Measurements from ENCODE around the gene ERC1.

The ERC1 gene

DNA sequence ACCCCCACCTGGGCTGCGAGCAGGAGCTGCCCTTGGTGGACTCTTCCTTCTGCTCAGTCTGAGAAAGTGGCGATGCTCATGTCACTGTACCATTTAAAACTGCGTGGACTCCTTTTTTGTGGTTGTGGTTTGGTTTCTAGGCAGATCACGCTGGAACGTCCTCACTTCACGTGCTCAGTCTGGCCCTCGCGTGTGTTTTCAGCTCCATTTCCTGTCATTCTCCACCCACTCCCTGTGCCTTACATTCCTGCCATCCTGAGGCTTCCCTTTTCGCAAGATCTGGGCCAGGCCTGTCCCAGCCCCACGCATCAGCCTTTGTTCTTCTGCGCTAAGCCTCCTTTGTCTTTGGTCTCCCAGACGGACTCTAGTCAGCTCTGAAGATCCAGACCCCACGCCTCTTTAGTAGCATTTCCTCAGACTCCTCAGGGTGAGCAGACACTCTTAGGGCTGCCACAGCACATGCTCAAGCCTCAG is 497.9 kb downstream of the ERC1 start:
- H3K36me3 ChIP-seq (ENCODE audit: insufficient read depth, low read length) = no peaks in the 10 kb centered on the region; the same call in 1 of the 2 replicates
- TF ChIP-seq EZH2 (IDR thresholded peaks at IDR 0.05) = no peak
- no peak for TF ChIP-seq POLR2AphosphoS5 (IDR thresholded peaks at IDR 0.05; ENCODE audit: borderline replicate concordance, low read depth, low read length)
- TF ChIP-seq FOXP2 (optimal IDR thresholded peaks at IDR 0.05; ENCODE audit: control extremely low read depth, extremely low read length, insufficient read depth) = no peak
- DNase-seq (ENCODE audit: low read depth, low spot score) = no peak
- H3K27ac ChIP-seq = peak overlapping the region; percentile 43
- no peak overlapping the region for H3K4me3 ChIP-seq
- H3K9ac ChIP-seq (ENCODE audit: insufficient read length) = no peak overlapping the region
- no peaks in the 10 kb centered on the region for H3K9me3 ChIP-seq (ENCODE audit: low read depth, low read length)

DNA sequence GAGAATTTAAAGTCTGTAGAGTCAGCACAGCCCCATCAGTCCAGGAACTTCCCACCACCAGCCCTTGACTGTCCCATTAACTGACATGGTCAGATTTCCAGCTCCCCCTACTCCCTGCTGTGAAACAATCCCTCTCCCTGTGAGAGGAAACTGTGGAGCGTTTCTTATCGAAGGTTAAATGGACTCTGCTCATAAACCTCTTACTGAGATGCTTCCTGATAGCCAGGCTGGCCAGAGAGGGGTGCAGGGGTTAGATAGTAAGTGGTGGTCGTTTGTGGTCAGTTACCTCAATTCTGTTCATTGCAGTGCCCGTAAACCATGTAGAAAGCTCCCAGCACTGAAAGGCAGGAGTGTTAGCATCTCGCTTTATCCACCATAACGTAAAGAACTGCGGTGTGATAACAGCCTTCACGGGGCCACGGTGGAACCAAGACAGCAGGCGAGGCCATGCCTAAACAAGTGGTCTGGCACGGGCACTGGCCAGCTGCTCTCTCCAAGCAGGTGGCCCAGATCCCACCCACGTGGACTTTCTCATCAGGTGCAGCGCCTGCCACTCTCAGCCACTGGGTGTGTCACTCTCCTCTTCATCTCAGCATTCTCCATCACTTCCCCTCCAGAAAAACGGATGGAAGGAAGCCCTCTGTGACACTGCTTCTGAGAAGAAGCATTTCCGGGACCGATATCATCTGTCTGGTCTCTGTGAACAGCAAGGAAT is 501.1 kb downstream of the ERC1 start:
- DNase-seq (ENCODE audit: low read depth, low spot score) = no peak
- Histone ChIP-seq H3K27ac (no peak overlapping the region), H3K9me3 (ENCODE audit: low read depth, low read length) (no peaks in the 10 kb centered on the region), H3K9ac (ENCODE audit: insufficient read length) (no peak overlapping the region), H3K4me3 (no peak overlapping the region), H3K36me3 (ENCODE audit: insufficient read depth, low read length) (no peaks in the 10 kb centered on the region; the same call in 1 of the 2 replicates)
- TF ChIP-seq POLR2AphosphoS5 (IDR thresholded peaks at IDR 0.05; ENCODE audit: borderline replicate concordance, low read depth, low read length) = no peak
- TF ChIP-seq FOXP2 (optimal IDR thresholded peaks at IDR 0.05; ENCODE audit: control extremely low read depth, extremely low read length, insufficient read depth) = no peak
- TF ChIP-seq EZH2 (IDR thresholded peaks at IDR 0.05) = no peak

DNA sequence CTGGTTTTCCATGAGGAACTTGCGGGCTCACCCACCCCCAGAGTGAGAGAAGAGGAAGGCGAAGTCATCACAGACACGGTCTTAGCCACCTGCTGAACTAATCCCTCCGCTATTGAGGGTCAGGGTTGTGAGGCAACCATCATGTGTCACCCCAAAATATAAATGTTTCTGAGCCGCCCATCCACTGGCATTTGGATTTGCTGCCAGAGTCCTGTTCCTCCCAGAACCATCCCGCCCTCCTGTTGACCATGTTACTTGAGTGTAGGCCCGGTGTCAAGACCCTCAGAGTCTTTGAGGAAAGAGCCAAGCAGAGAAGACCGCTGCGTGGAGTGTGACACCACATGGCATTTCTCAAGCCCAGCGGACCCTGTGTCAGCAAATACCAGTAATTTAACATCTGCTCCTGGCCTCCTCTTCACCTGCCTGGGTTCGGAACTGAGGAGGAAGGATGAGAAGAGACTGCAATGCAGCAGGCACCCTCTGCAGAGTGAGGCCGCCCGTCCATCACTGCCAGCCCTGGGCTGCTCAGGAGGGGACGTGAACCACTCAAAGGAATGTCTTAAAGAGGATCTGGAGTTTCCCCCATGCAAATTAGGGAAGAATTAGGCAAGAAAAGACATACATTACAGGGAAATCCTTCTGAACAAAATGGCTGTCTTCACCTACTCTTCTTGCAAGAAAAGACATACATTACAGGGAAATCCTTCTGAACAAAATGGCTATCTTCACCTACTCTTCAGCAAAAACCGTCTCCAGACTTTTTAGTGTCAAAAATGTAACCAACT is 502.9 kb downstream of the ERC1 start:
- Histone ChIP-seq H3K27ac (no peak overlapping the region), H3K9me3 (ENCODE audit: low read depth, low read length) (no peaks in the 10 kb centered on the region), H3K9ac (ENCODE audit: insufficient read length) (no peak overlapping the region), H3K4me3 (no peak overlapping the region), H3K36me3 (ENCODE audit: insufficient read depth, low read length) (no peaks in the 10 kb centered on the region; the same call in 1 of the 2 replicates)
- no peak for TF ChIP-seq FOXP2 (optimal IDR thresholded peaks at IDR 0.05; ENCODE audit: control extremely low read depth, extremely low read length, insufficient read depth)
- TF ChIP-seq POLR2AphosphoS5 (IDR thresholded peaks at IDR 0.05; ENCODE audit: borderline replicate concordance, low read depth, low read length) = no peak
- no peak for TF ChIP-seq EZH2 (IDR thresholded peaks at IDR 0.05)
- no peak for DNase-seq (ENCODE audit: low read depth, low spot score)

DNA sequence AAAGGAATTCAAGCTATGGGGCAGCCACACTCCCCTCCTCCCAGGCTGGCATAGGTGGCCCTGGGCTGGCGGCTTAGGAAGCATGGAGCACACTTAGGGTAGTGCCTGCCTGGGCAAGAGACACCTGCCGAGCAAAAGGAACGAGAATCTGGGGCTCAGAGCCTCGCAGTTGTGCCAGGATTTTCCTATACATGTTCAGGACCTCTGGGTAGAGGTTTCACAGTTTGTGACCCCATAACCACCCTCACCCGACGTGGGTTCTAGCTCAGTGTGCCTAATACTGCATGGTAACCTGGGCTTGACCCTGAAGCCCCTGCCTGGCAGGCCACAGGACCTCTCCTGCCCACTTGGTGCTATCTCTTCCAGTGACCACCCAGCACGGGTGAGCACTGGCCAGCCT is 503.8 kb downstream of the ERC1 start:
- DNase-seq (ENCODE audit: low read depth, low spot score) = no peak

DNA sequence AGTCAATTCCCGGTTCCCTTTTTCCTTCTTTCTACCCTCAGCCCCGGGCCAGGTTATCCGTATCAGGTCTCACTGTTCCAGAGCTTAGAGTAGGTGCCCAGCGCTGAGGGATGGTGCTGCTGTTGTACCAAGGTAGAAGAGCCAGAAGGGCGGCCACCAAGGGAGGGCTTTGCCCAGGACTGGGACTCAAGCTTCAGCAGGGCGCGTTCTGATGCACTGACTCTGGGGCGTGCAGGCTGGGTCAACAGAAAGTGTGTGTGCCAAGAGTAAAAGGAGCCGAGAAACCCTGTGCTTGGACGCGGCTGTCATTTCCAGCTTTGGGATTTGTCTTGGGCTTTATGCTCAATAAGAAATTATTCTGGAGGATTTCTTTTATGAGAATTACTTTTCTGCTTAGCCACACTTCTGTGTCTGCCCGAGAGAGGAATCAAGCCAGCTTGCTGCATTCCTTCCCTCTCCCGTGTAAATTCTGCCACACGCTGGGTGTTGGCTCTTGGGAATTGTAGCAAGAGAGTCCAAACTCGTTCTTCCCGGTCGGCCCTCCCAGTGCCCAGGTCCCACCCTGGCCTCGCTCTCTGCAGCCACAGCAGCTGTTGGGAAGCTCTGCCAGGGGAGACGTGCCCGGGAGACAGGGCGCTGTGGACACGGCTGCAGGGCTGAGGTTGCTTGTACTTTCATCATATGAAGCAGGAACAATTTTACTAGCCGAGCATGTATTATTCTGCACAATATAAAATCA is 505.3 kb downstream of the ERC1 start:
- TF ChIP-seq POLR2AphosphoS5 (IDR thresholded peaks at IDR 0.05; ENCODE audit: borderline replicate concordance, low read depth, low read length) = no peak
- no peak for TF ChIP-seq EZH2 (IDR thresholded peaks at IDR 0.05)
- TF ChIP-seq FOXP2 (optimal IDR thresholded peaks at IDR 0.05; ENCODE audit: control extremely low read depth, extremely low read length, insufficient read depth) = no peak
- no peak overlapping the region for H3K4me3 ChIP-seq
- no peak overlapping the region for H3K27ac ChIP-seq

More for the DNA sequence above, 503.8 kb downstream of the ERC1 start:
- Histone ChIP-seq H3K9me3 (ENCODE audit: low read depth, low read length) (no peaks in the 10 kb centered on the region), H3K36me3 (ENCODE audit: insufficient read depth, low read length) (no peaks in the 10 kb centered on the region; the same call in 1 of the 2 replicates), H3K27ac (no peak overlapping the region), H3K4me3 (no peak overlapping the region), H3K9ac (ENCODE audit: insufficient read length) (no peak overlapping the region)
- no peak for TF ChIP-seq FOXP2 (optimal IDR thresholded peaks at IDR 0.05; ENCODE audit: control extremely low read depth, extremely low read length, insufficient read depth)

DNA sequence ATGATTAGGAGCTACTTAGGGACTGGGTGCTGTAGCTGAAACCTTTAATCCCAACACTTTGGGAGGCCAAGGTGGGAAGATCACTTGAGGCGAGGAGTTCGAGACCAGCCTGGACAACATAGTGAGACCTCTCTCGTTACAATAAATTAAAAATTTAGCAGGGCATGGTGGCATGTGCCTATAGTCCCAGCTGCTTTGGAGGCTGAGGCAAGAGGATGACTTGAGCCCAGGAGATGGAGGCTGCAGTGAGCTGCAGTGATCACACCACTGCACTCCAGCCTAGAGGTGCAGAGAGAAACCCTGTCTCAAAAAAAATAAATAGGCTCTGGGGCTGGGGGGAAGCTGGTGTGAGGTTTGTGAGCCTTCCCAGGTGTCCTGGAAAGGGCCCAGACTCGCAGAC is 506.1 kb downstream of the ERC1 start:
- Histone ChIP-seq H3K36me3 (ENCODE audit: insufficient read depth, low read length) (no peaks in the 10 kb centered on the region), H3K4me3 (no peak overlapping the region), H3K9ac (ENCODE audit: insufficient read length) (no peak overlapping the region), H3K9me3 (ENCODE audit: low read depth, low read length) (no peaks in the 10 kb centered on the region), H3K27ac (no peak overlapping the region)
- DNase-seq (ENCODE audit: low read depth, low spot score) = no peak
- TF ChIP-seq FOXP2 (optimal IDR thresholded peaks at IDR 0.05; ENCODE audit: control extremely low read depth, extremely low read length, insufficient read depth) (no peak), POLR2AphosphoS5 (IDR thresholded peaks at IDR 0.05; ENCODE audit: borderline replicate concordance, low read depth, low read length) (no peak), EZH2 (IDR thresholded peaks at IDR 0.05) (no peak)

More for the DNA sequence above, 505.3 kb downstream of the ERC1 start:
- no peak overlapping the region for H3K9ac ChIP-seq (ENCODE audit: insufficient read length)
- H3K36me3 ChIP-seq (ENCODE audit: insufficient read depth, low read length) = no peaks in the 10 kb centered on the region
- DNase-seq (ENCODE audit: low read depth, low spot score) = no peak
- H3K9me3 ChIP-seq (ENCODE audit: low read depth, low read length) = no peaks in the 10 kb centered on the region

DNA sequence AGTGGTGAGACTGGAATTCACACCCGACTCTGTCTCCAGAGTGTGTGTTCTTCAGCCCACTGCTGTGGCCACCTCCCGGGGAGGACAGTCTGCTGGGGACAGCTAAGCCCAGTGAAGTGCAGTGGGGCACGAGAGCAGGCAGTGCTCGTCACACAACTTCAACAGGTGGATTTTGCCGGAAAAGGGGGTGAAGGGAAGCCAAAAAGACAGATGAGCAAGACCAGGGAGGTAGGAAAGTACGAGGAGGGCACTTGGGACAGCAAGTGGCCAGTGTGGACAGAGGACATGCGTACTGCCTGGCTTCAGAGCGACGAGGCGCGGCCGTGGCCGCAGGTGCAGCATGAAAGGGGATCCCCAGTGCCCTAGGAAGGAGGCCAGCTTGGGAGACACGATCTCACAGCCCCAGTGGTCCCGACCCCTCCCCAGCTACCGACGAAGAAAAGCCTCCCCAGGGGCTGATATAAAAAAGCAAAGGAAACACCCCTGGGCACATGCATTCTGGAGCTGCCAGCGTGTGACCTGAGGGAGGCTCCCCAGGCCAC is 507.2 kb downstream of the ERC1 start:
- H3K27ac ChIP-seq = no peak overlapping the region
- no peak for TF ChIP-seq POLR2AphosphoS5 (IDR thresholded peaks at IDR 0.05; ENCODE audit: borderline replicate concordance, low read depth, low read length)
- no peak for TF ChIP-seq FOXP2 (optimal IDR thresholded peaks at IDR 0.05; ENCODE audit: control extremely low read depth, extremely low read length, insufficient read depth)
- no peak for TF ChIP-seq EZH2 (IDR thresholded peaks at IDR 0.05)
- H3K9me3 ChIP-seq (ENCODE audit: low read depth, low read length) = no peaks in the 10 kb centered on the region
- no peak overlapping the region for H3K4me3 ChIP-seq
- no peaks in the 10 kb centered on the region for H3K36me3 ChIP-seq (ENCODE audit: insufficient read depth, low read length)
- no peak for DNase-seq (ENCODE audit: low read depth, low spot score)
- H3K9ac ChIP-seq (ENCODE audit: insufficient read length) = no peak overlapping the region

DNA sequence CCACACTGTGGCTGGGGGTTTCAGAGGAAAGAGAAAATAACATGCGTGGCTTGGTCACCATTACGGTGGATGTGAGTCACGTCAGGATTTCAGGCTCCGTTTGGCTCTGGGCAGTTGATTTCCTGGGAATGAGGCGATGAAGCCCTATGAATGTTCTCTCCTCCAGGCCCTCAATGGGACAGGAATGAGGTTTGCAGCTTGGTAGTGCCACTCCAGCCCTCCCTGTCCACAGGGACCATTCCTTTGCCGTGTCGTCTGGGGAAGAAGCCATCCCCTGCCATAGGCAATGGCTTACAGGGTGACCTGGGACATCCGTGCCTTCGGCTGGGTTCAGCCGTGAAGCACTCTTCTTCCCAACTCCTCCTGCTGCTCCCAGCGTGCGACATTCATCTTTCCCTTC is 508.3 kb downstream of the ERC1 start:
- H3K27ac ChIP-seq = no peak overlapping the region
- no peak overlapping the region for H3K9ac ChIP-seq (ENCODE audit: insufficient read length)
- TF ChIP-seq POLR2AphosphoS5 (IDR thresholded peaks at IDR 0.05; ENCODE audit: borderline replicate concordance, low read depth, low read length) (no peak), FOXP2 (optimal IDR thresholded peaks at IDR 0.05; ENCODE audit: control extremely low read depth, extremely low read length, insufficient read depth) (no peak), EZH2 (IDR thresholded peaks at IDR 0.05) (no peak)
- no peaks in the 10 kb centered on the region for H3K36me3 ChIP-seq (ENCODE audit: insufficient read depth, low read length)
- no peaks in the 10 kb centered on the region for H3K9me3 ChIP-seq (ENCODE audit: low read depth, low read length)
- no peak overlapping the region for H3K4me3 ChIP-seq
- DNase-seq (ENCODE audit: low read depth, low spot score) = no peak
